ENCODE measurements around the gene MAGI2. TPM values are rescaled to one million over a fixed set of nuclear protein-coding genes. Genes with fewer than 3 reads are reported as not detected.
"Not testable (repeated sequence)": the region's sequence is repeated elsewhere in the genome, so short reads cannot be mapped to it uniquely, and the experiment has no call there.

MAGI2 gene
- total RNA-seq, 6 experiments from 2014 or later: 1.2 to 4.0 (median 2.4) TPM

- no peaks in the 10 kb centered on the region for H3K4me1 ChIP-seq
- no peaks in the 10 kb centered on the region for H3K9me3 ChIP-seq
- intact Hi-C loops (cut with DNase I): no loop called here
- H3K4me3 ChIP-seq: no peak overlapping the region
- no peaks in the 10 kb centered on the region for H3K36me3 ChIP-seq
- H3K27ac ChIP-seq: no peak overlapping the region
- ATAC-seq (no peak), DNase-seq (no peak)
- no peak for TF ChIP-seq POLR2A (IDR thresholded peaks at IDR 0.05)
- TF ChIP-seq CTCF (IDR thresholded peaks at IDR 0.05): no peak
- H3K27me3 ChIP-seq: no peaks in the 10 kb centered on the region
- WGBS (ENCODE audit: insufficient coverage, low coverage, low lambda C conversion rate, missing lambda C conversion rate): 84% methylated on average over 3 of the region's 3 CpGs
Observed at GRCh38 chr7:79035858-79036257, 417.6 kb downstream of the MAGI2 start.

- no peaks in the 10 kb centered on the region for H3K9me3 ChIP-seq
- DNase-seq (no peak), ATAC-seq (no peak)
- H3K36me3 ChIP-seq: no peaks in the 10 kb centered on the region
- intact Hi-C loops (cut with DNase I): no loop called here
- H3K4me3 ChIP-seq: no peak overlapping the region
- H3K4me1 ChIP-seq: no peaks in the 10 kb centered on the region
- 67% methylated on average over 5 of the region's 5 CpGs for WGBS (ENCODE audit: insufficient coverage, low coverage, low lambda C conversion rate, missing lambda C conversion rate)
- no peaks in the 10 kb centered on the region for H3K27me3 ChIP-seq
- TF ChIP-seq CTCF (IDR thresholded peaks at IDR 0.05) (no peak), POLR2A (IDR thresholded peaks at IDR 0.05) (no peak)
- H3K27ac ChIP-seq: no peak overlapping the region
Observed at GRCh38 chr7:79034730-79035129, 418.7 kb downstream of the MAGI2 start.

- DNase-seq; H3K4me3 ChIP-seq; intact Hi-C loops (cut with DNase I); H3K27ac ChIP-seq; H3K4me1 ChIP-seq; H3K27me3 ChIP-seq; ATAC-seq; H3K36me3 ChIP-seq; H3K9me3 ChIP-seq: not testable (repeated sequence)
- WGBS (ENCODE audit: insufficient coverage, low coverage, low lambda C conversion rate, missing lambda C conversion rate): 76% methylated on average over 2 of the region's 2 CpGs
Observed at GRCh38 chr7:79019711-79020110, 433.8 kb downstream of the MAGI2 start.

- DNase-seq (no peak), ATAC-seq (no peak)
- Histone ChIP-seq H3K27ac (no peak overlapping the region), H3K9me3 (peaks cover 0 to 4% (median 0%) of the 10 kb centered on the region in 4 donors), H3K36me3 (no peaks in the 10 kb centered on the region), H3K27me3 (no peaks in the 10 kb centered on the region), H3K4me1 (no peaks in the 10 kb centered on the region), H3K4me3 (no peak overlapping the region)
- WGBS (ENCODE audit: insufficient coverage, low coverage, low lambda C conversion rate, missing lambda C conversion rate): 89% methylated on average over 2 of the region's 2 CpGs
- intact Hi-C loops (cut with DNase I): no loop called here
- no peak for TF ChIP-seq POLR2A (IDR thresholded peaks at IDR 0.05)
- no peak for TF ChIP-seq CTCF (IDR thresholded peaks at IDR 0.05)
Observed at GRCh38 chr7:79011921-79012320, 441.5 kb downstream of the MAGI2 start.

- no peak for TF ChIP-seq POLR2A (IDR thresholded peaks at IDR 0.05)
- TF ChIP-seq CTCF (IDR thresholded peaks at IDR 0.05): no peak
- Histone ChIP-seq H3K27me3 (no peaks in the 10 kb centered on the region), H3K27ac (no peak overlapping the region), H3K4me3 (no peak overlapping the region), H3K36me3 (no peaks in the 10 kb centered on the region), H3K4me1 (no peaks in the 10 kb centered on the region), H3K9me3 (peaks cover 0 to 4% (median 0%) of the 10 kb centered on the region in 4 donors)
- ATAC-seq (no peak), DNase-seq (no peak)
- intact Hi-C loops (cut with DNase I): no loop called here
Observed at GRCh38 chr7:79009647-79010046, 443.8 kb downstream of the MAGI2 start.
